ENCODE data around the gene MEGF9.

DNA sequence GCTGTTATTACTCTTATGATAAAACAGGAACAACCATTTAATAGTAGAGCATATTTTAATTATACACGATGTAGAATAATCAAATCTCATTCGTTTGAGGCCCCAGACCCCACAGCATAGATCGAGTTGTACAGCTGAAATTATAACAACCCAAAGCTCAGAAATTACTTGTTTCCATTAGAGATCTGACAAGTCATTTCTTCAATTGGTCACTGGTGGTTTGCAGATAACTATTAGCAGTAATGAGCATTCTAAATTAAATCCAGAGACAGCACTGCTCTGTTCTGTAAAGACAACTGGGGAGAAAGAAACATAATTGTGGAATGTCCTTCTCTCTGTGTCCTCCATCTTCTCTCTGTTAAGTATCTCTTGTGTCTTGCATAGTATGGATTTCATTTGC lies 147.2 kb downstream of the MEGF9 start:
- TF ChIP-seq, protein P1, sequence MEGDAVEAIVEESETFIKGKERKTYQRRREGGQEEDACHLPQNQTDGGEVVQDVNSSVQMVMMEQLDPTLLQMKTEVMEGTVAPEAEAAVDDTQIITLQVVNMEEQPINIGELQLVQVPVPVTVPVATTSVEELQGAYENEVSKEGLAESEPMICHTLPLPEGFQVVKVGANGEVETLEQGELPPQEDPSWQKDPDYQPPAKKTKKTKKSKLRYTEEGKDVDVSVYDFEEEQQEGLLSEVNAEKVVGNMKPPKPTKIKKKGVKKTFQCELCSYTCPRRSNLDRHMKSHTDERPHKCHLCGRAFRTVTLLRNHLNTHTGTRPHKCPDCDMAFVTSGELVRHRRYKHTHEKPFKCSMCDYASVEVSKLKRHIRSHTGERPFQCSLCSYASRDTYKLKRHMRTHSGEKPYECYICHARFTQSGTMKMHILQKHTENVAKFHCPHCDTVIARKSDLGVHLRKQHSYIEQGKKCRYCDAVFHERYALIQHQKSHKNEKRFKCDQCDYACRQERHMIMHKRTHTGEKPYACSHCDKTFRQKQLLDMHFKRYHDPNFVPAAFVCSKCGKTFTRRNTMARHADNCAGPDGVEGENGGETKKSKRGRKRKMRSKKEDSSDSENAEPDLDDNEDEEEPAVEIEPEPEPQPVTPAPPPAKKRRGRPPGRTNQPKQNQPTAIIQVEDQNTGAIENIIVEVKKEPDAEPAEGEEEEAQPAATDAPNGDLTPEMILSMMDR (IDR thresholded peaks at IDR 0.05): no peak
- TF ChIP-seq POLR2A (IDR thresholded peaks at IDR 0.05): no peak

Data from adrenal gland (tissue), 5 donors.